Spinal cord (tissue), 10 donors: ENCODE measurements around the gene ID3. TPM values are rescaled to one million over a fixed set of nuclear protein-coding genes. Genes with fewer than 3 reads are reported as not detected.

Experiments used
- DNase-seq, 6 donors: peaks; one replicate each; pipeline versions ENCODE4 v3.0.0 to v3.0.0-alpha.2; 2013 to 2015; ENCODE audit warnings: low spot score in 6 of 6, low read depth in 4 of 6
- H3K27ac ChIP-seq: one replicate; pipeline ENCODE4 v1.5.1; 2013; ENCODE audit warnings: low read depth, low read length, control low read depth
- H3K27me3 ChIP-seq: one replicate; pipeline ENCODE4 v1.6.1; 2013; ENCODE audit warnings: low read length; ENCODE audit not compliant: control insufficient read depth, insufficient read depth
- H3K36me3 ChIP-seq: one replicate; pipeline ENCODE4 v1.6.1; 2013; ENCODE audit warnings: low read length; ENCODE audit not compliant: control insufficient read depth, insufficient read depth
- H3K4me1 ChIP-seq: one replicate; pipeline ENCODE4 v1.6.1; 2013; ENCODE audit warnings: low read length; ENCODE audit not compliant: control insufficient read depth, insufficient read depth
- H3K4me3 ChIP-seq: one replicate; pipeline ENCODE4 v1.5.1; 2013; ENCODE audit warnings: low read depth, low read length, control low read depth
- H3K9me3 ChIP-seq: one replicate; pipeline ENCODE4 v1.6.1; 2013; ENCODE audit warnings: low read length; ENCODE audit not compliant: control insufficient read depth, insufficient read depth
- WGBS: methylation state at CpG from one replicate; pipeline ENCODE4 v1.1.5; 2013; ENCODE audit warnings: missing lambda C conversion rate; ENCODE audit not compliant: insufficient coverage; 5-methylcytosine and 5-hydroxymethylcytosine counted together
- polyA plus RNA-seq, 2 donors: library from polyadenylated mRNA; unstranded; fragments of 120-200 nt; gene quantifications; one replicate each; pipeline ENCODE4 v1.2.1, GENCODE V29; 2013; ENCODE audit not compliant: insufficient read length in 2 of 2
- total RNA-seq, 2 donors: library from RNA; depleted of rRNA in 1 of 2; stranded (reverse); fragments of 120-200 nt in 1 of 2; fragments of >200 nt in 1 of 2; gene quantifications; one replicate each; pipeline versions ENCODE4 v1.2.3 to v1.2.4, GENCODE V29; 2013 to 2014
- donor health status: healthy.

The ID3 gene
- total and polyA plus RNA-seq, 4 donors, result 120 to 356 (median 200) TPM

GRCh38 chr1:23527900-23528249 lies 31.4 kb downstream of the ID3 start:
- 77% methylated on average over 4 of the region's 6 CpGs for WGBS
- H3K27me3 ChIP-seq, result no peaks in the 10 kb centered on the region
- DNase-seq, result no peak
- H3K36me3 ChIP-seq, result peaks cover 3% of the 10 kb centered on the region
- no peak overlapping the region for H3K4me3 ChIP-seq
- H3K4me1 ChIP-seq, result peaks cover 42% of the 10 kb centered on the region
- H3K27ac ChIP-seq, result no peak overlapping the region
- H3K9me3 ChIP-seq, result no peaks in the 10 kb centered on the region

GRCh38 chr1:23527366-23527765 lies 31.9 kb downstream of the ID3 start:
- 82% methylated on average over 4 of the region's 7 CpGs for WGBS
- DNase-seq, result no peak
- peaks cover 3% of the 10 kb centered on the region for H3K36me3 ChIP-seq
- H3K4me1 ChIP-seq, result peaks cover 42% of the 10 kb centered on the region
- no peak overlapping the region for H3K4me3 ChIP-seq
- H3K27me3 ChIP-seq, result no peaks in the 10 kb centered on the region
- H3K27ac ChIP-seq, result no peak overlapping the region
- no peaks in the 10 kb centered on the region for H3K9me3 ChIP-seq

- Histone ChIP-seq H3K36me3 (peaks cover 7% of the 10 kb centered on the region), H3K27ac (no peak overlapping the region), H3K9me3 (no peaks in the 10 kb centered on the region), H3K27me3 (no peaks in the 10 kb centered on the region), H3K4me1 (peaks cover 37% of the 10 kb centered on the region), H3K4me3 (no peak overlapping the region)
- DNase-seq, result no peak
- WGBS, result 91% methylated on average over 7 of the region's 8 CpGs
These were observed 32.8 kb downstream of the ID3 start for GRCh38 chr1:23526329-23527041.

- peaks cover 31% of the 10 kb centered on the region for H3K4me1 ChIP-seq
- no peaks in the 10 kb centered on the region for H3K9me3 ChIP-seq
- H3K27ac ChIP-seq, result no peak overlapping the region
- no peaks in the 10 kb centered on the region for H3K27me3 ChIP-seq
- H3K4me3 ChIP-seq, result no peak overlapping the region
- WGBS, result 75% methylated on average over 4 of the region's 5 CpGs
- DNase-seq, result no peak
- peaks cover 10% of the 10 kb centered on the region for H3K36me3 ChIP-seq
These were observed 33.6 kb downstream of the ID3 start for GRCh38 chr1:23525558-23526250.

- Histone ChIP-seq H3K27ac (no peak overlapping the region), H3K4me3 (no peak overlapping the region), H3K9me3 (no peaks in the 10 kb centered on the region), H3K4me1 (peaks cover 22% of the 10 kb centered on the region), H3K36me3 (peaks cover 7% of the 10 kb centered on the region), H3K27me3 (no peaks in the 10 kb centered on the region)
- DNase-seq, result peak in 2 of 6 donors; percentile 41 to 46
- WGBS, result 29% methylated on average over 8 of the region's 9 CpGs
These were observed 34.4 kb downstream of the ID3 start for GRCh38 chr1:23524716-23525401.

- Histone ChIP-seq H3K4me3 (no peak overlapping the region), H3K36me3 (peaks cover 7% of the 10 kb centered on the region), H3K9me3 (no peaks in the 10 kb centered on the region), H3K27me3 (no peaks in the 10 kb centered on the region), H3K4me1 (peaks cover 20% of the 10 kb centered on the region), H3K27ac (no peak overlapping the region)
- DNase-seq, result no peak
- WGBS, result 100% methylated on average over 1 of the region's 3 CpGs
These were observed 35.1 kb downstream of the ID3 start for GRCh38 chr1:23524163-23524562.

GRCh38 chr1:23522244-23522982 lies 36.9 kb downstream of the ID3 start:
- Histone ChIP-seq H3K27ac (no peak overlapping the region), H3K4me1 (peaks cover 20% of the 10 kb centered on the region), H3K27me3 (no peaks in the 10 kb centered on the region), H3K9me3 (no peaks in the 10 kb centered on the region), H3K36me3 (peaks cover 7% of the 10 kb centered on the region), H3K4me3 (no peak overlapping the region)
- 92% methylated on average over 4 of the region's 7 CpGs for WGBS
- no peak for DNase-seq

GRCh38 chr1:23521588-23521987 lies 37.7 kb downstream of the ID3 start:
- Histone ChIP-seq H3K4me3 (no peak overlapping the region), H3K9me3 (no peaks in the 10 kb centered on the region), H3K36me3 (peaks cover 7% of the 10 kb centered on the region), H3K27ac (no peak overlapping the region), H3K27me3 (no peaks in the 10 kb centered on the region), H3K4me1 (peaks cover 18% of the 10 kb centered on the region)
- no peak for DNase-seq
- 96% methylated on average over 16 of the region's 16 CpGs for WGBS

- no peak for DNase-seq
- Histone ChIP-seq H3K27ac (no peak overlapping the region), H3K36me3 (peaks cover 11% of the 10 kb centered on the region), H3K27me3 (no peaks in the 10 kb centered on the region), H3K4me3 (no peak overlapping the region), H3K9me3 (no peaks in the 10 kb centered on the region), H3K4me1 (peaks cover 5% of the 10 kb centered on the region)
- WGBS, result 97% methylated on average over 8 of the region's 9 CpGs
These were observed 41.7 kb downstream of the ID3 start for GRCh38 chr1:23517581-23517980.
